A549 (cell line): ENCODE measurements around the gene SPATS2. TPM values are rescaled to one million over a fixed set of nuclear protein-coding genes. Genes with fewer than 3 reads are reported as not detected.

Source experiments
- ATAC-seq, 2 experiments: fragments of 200-7000 bp in 1 of 2; fragments of >200 bp in 1 of 2; cut with Nextera tagmentation in 1 of 2; cut with Tn5 transposase in 1 of 2; 3 replicates each; pipeline versions ENCODE4 v1.8.0 to v1.9.1; 2018 to 2020; ENCODE audit warnings: mild to moderate bottlenecking in 1 of 2, moderate library complexity in 1 of 2
- CTCF ChIA-PET: fragments of 300-600 bp; sonication (Branson Sonifier 250); formaldehyde crosslinking; extraction: SDS; loops from one replicate; lab custom pipeline; 2021; ENCODE audit warnings: antibody characterized with exemption, inconsistent platforms; lab: Yijun Ruan, JAX
- POLR2A ChIA-PET: fragments of 350-600 bp; formaldehyde crosslinking; extraction: SDS; loops from one replicate; lab custom pipeline; 2021; ENCODE audit warnings: antibody characterized with exemption, inconsistent platforms; lab: Yijun Ruan, JAX
- DNase-seq, 2 experiments: peaks; one replicate each; pipeline versions ENCODE4 v3.0.0 to v3.0.0-alpha.2; 2011 to 2016; ENCODE audit warnings: low read depth in 1 of 2, low spot score in 1 of 2
- FAIRE-seq: peaks from 2 replicates; lab custom pipeline; 2011; peaks lifted over from hg19 to GRCh38; lab: Jason Lieb, UNC
- H3K27ac ChIP-seq, 2 experiments: fragments of >200 bp; sonication (Bioruptor Twin); formaldehyde crosslinking; 3 replicates each; pipeline ENCODE4 v1.5.1; 2016 to 2017
- H3K4me1 ChIP-seq: fragments of >200 bp; sonication (Bioruptor Twin); formaldehyde crosslinking; 3 replicates; pipeline ENCODE4 v1.6.1; 2016
- H3K4me2 ChIP-seq: fragments of >200 bp; sonication (Bioruptor Twin); formaldehyde crosslinking; 3 replicates; pipeline ENCODE4 v1.6.1; 2016
- H3K4me3 ChIP-seq: fragments of >200 bp; sonication (Bioruptor Twin); formaldehyde crosslinking; 3 replicates; pipeline ENCODE4 v1.5.1; 2016
- H3K9me3 ChIP-seq: fragments of >200 bp; sonication (Bioruptor Twin); formaldehyde crosslinking; 3 replicates; pipeline ENCODE4 v1.6.1; 2016
- BHLHE40 ChIP-seq: IDR thresholded peaks from 2 replicates; pipeline ENCODE4 v1.6.1; 2012; ENCODE audit warnings: low read depth, low read length, inconsistent platforms
- CBX2 ChIP-seq: fragments of 200-600 bp; sonication (generic); IDR thresholded peaks from 2 replicates; pipeline ENCODE4 v1.6.1; 2016; ENCODE audit warnings: low read depth, mild to moderate bottlenecking, borderline replicate concordance
- CEBPB ChIP-seq, 2 experiments: fragments of >200 bp in 1 of 2; sonication (Bioruptor Twin) in 1 of 2; formaldehyde crosslinking in 1 of 2; IDR thresholded peaks; 2 replicates each; pipeline ENCODE4 v1.6.1; 2012 to 2016
- EHF ChIP-seq: fragments of 250-450 bp; sonication (Bioruptor Pico); IDR thresholded peaks from 2 replicates; pipeline ENCODE4 v1.5.0; 2020; ENCODE audit warnings: mild to moderate bottlenecking
- EHMT2 ChIP-seq: fragments of 200-600 bp; sonication (generic); IDR thresholded peaks from 2 replicates; pipeline ENCODE4 v1.6.1; 2016; ENCODE audit warnings: antibody characterized with exemption, low read depth, mild to moderate bottlenecking, moderate library complexity
- EP300 ChIP-seq, 2 experiments: fragments of >200 bp; sonication (Bioruptor Twin); formaldehyde crosslinking; IDR thresholded peaks; 2 replicates in 1 of 2; 3 replicates in 1 of 2; pipeline ENCODE4 v1.6.1; 2016 to 2017
- FOSB ChIP-seq: fragments of 250-450 bp; sonication (Bioruptor Pico); IDR thresholded peaks from 2 replicates; pipeline ENCODE4 v1.5.0; 2020; ENCODE audit warnings: mild to moderate bottlenecking, moderate library complexity
- FOXS1 ChIP-seq: fragments of 250-450 bp; sonication (Bioruptor Pico); IDR thresholded peaks from 2 replicates; pipeline ENCODE4 v1.5.0; 2020; ENCODE audit warnings: mild to moderate bottlenecking, moderate library complexity
- GATA3 ChIP-seq: IDR thresholded peaks from 2 replicates; pipeline ENCODE4 v1.6.1; 2012; ENCODE audit warnings: borderline replicate concordance
- HOXB5 ChIP-seq: fragments of 250-450 bp; sonication (Bioruptor Pico); IDR thresholded peaks from 2 replicates; pipeline ENCODE4 v1.5.0; 2020; ENCODE audit warnings: mild to moderate bottlenecking, moderate library complexity
- JUN ChIP-seq, 2 experiments: fragments of >200 bp; sonication (Bioruptor Twin); formaldehyde crosslinking; IDR thresholded peaks; 2 replicates in 1 of 2; 3 replicates in 1 of 2; pipeline ENCODE4 v1.6.1; 2016 to 2017
- KDM1A ChIP-seq: fragments of 200-600 bp; sonication (generic); IDR thresholded peaks from 2 replicates; pipeline ENCODE4 v1.6.1; 2016; ENCODE audit warnings: low read depth, mild to moderate bottlenecking
- MAZ ChIP-seq: fragments of 150-350 bp; IDR thresholded peaks from 2 replicates; pipeline ENCODE4 v1.6.1; 2014; ENCODE audit warnings: antibody characterized with exemption, low read depth, low read length, borderline replicate concordance
- MYC ChIP-seq: IDR thresholded peaks from 2 replicates; pipeline ENCODE4 v1.6.1; 2012; ENCODE audit warnings: mild to moderate bottlenecking, inconsistent platforms, low read length, improper control_type of control experiment, borderline replicate concordance
- NPAS2 ChIP-seq: fragments of 250-450 bp; sonication (Bioruptor Pico); IDR thresholded peaks from 2 replicates; pipeline ENCODE4 v1.8.0; 2022; ENCODE audit warnings: mild to moderate bottlenecking, moderate library complexity, borderline replicate concordance
- PHF8 ChIP-seq: fragments of 200-600 bp; sonication (generic); IDR thresholded peaks from 2 replicates; pipeline ENCODE4 v1.6.1; 2016; ENCODE audit warnings: low read depth, mild to moderate bottlenecking, antibody characterized with exemption, moderate library complexity, borderline replicate concordance
- RARB ChIP-seq: fragments of 250-450 bp; sonication (Bioruptor Pico); IDR thresholded peaks from 2 replicates; pipeline ENCODE4 v1.8.0; 2021; ENCODE audit warnings: mild to moderate bottlenecking, moderate library complexity
- RNF2 ChIP-seq: fragments of 200-600 bp; sonication (generic); IDR thresholded peaks from 2 replicates; pipeline ENCODE4 v1.6.1; 2016; ENCODE audit warnings: low read depth, mild to moderate bottlenecking, antibody characterized with exemption, moderate library complexity, borderline replicate concordance
- TFCP2L1 ChIP-seq: fragments of 250-450 bp; sonication (Bioruptor Pico); IDR thresholded peaks from 2 replicates; pipeline ENCODE4 v1.5.0; 2021; ENCODE audit warnings: mild to moderate bottlenecking
- TP53 ChIP-seq: fragments of 250-450 bp; sonication (Bioruptor Pico); IDR thresholded peaks from 2 replicates; pipeline ENCODE4 v1.5.0; 2021; ENCODE audit warnings: mild to moderate bottlenecking, moderate library complexity
- ZSCAN20 ChIP-seq: fragments of 250-450 bp; sonication (Bioruptor Pico); IDR thresholded peaks from 2 replicates; pipeline ENCODE4 v1.8.0; 2022; ENCODE audit warnings: mild to moderate bottlenecking, moderate library complexity
- WGBS: methylation state at CpG from one replicate; pipeline ENCODE4 v1.1.6; 2017; ENCODE audit errors: missing lambda C conversion rate; 5-methylcytosine and 5-hydroxymethylcytosine counted together
- polyA plus RNA-seq, 4 experiments: library from polyadenylated mRNA; depleted of rRNA in 3 of 4; stranded (reverse); fragments of >200 nt; fragmentation: RNase III in 1 of 4; extraction: RNeasy Plus Mini Kit Qiagen cat#74134 plus additional on column Dnase treatment in 1 of 4; gene quantifications; 2 replicates in 3 of 4; 3 replicates in 1 of 4; pipeline ENCODE4 v1.2.3, GENCODE V29; 2011 to 2017
- TF ChIP-seq, protein P1 (sequence below): fragments of 450-650 bp; IDR thresholded peaks from 2 replicates; pipeline ENCODE4 v1.6.1; 2014; ENCODE audit warnings: antibody characterized with exemption
- TF ChIP-seq, protein P2 (sequence below): fragments of >200 bp; sonication (Bioruptor Twin); formaldehyde crosslinking; IDR thresholded peaks from 3 replicates; pipeline ENCODE4 v1.6.1; 2016
- TF ChIP-seq, protein P3 (sequence below): fragments of 150-350 bp; IDR thresholded peaks from 2 replicates; pipeline ENCODE4 v1.6.1; 2014; ENCODE audit warnings: low read depth, mild to moderate bottlenecking, low read length
- TF ChIP-seq, protein P4 (sequence below): IDR thresholded peaks from 2 replicates; pipeline ENCODE4 v1.6.1; 2012
- TF ChIP-seq, protein P5 (sequence below): fragments of >200 bp; sonication (Bioruptor Twin); formaldehyde crosslinking; IDR thresholded peaks from 3 replicates; pipeline ENCODE4 v1.5.1; 2016

SPATS2 gene
- polyA plus RNA-seq, 2 of the 4 experiments (the other 2 are of a cell fraction): 37.7 to 154 TPM

DNA sequence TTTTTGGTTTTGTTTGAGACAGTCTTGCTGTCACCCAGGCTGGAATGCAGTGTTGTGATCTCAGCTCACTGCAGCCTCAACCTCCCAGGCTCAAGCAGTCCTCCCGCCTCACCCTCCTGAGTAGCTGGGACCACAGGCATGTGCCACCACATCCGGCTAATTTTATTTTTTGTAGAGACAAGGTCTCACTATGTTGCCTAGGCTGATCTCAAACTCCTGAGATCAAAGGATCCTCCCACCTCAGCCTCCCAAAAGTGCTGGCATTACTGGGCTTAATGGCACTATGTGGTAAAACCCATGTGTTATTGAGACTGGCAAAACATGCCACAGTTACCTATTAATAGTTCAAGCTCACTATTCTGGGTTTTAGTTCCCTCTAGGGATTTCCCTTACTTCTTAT, 120.3 kb downstream of the SPATS2 start:
- ATAC-seq (no peak), FAIRE-seq (no peak), DNase-seq (no peak)
- no peak overlapping the region for H3K27ac ChIP-seq
- POLR2A ChIA-PET: no interaction called here
- TF ChIP-seq TFCP2L1 (CRISPR knock-in tag): no peak
- TF ChIP-seq RNF2: no peak
- no peak for TF ChIP-seq JUN (IDR thresholded peaks at IDR 0.05)
- TF ChIP-seq, protein P1, sequence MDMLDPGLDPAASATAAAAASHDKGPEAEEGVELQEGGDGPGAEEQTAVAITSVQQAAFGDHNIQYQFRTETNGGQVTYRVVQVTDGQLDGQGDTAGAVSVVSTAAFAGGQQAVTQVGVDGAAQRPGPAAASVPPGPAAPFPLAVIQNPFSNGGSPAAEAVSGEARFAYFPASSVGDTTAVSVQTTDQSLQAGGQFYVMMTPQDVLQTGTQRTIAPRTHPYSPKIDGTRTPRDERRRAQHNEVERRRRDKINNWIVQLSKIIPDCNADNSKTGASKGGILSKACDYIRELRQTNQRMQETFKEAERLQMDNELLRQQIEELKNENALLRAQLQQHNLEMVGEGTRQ: no peak
- TF ChIP-seq EHMT2: no peak
- TF ChIP-seq NPAS2 (CRISPR knock-in tag): no peak
- no peak for TF ChIP-seq FOXS1
- TF ChIP-seq, protein P2, sequence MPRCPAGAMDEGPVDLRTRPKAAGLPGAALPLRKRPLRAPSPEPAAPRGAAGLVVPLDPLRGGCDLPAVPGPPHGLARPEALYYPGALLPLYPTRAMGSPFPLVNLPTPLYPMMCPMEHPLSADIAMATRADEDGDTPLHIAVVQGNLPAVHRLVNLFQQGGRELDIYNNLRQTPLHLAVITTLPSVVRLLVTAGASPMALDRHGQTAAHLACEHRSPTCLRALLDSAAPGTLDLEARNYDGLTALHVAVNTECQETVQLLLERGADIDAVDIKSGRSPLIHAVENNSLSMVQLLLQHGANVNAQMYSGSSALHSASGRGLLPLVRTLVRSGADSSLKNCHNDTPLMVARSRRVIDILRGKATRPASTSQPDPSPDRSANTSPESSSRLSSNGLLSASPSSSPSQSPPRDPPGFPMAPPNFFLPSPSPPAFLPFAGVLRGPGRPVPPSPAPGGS: no peak
- TF ChIP-seq CEBPB (IDR thresholded peaks at IDR 0.05): no peak
- TF ChIP-seq CBX2: no peak
- TF ChIP-seq PHF8: no peak
- no peak for TF ChIP-seq KDM1A
- TF ChIP-seq ZSCAN20 (CRISPR knock-in tag): no peak
- TF ChIP-seq RARB (CRISPR knock-in tag): no peak
- no peak for TF ChIP-seq MYC
- no peak for TF ChIP-seq BHLHE40
- TF ChIP-seq, protein P3, sequence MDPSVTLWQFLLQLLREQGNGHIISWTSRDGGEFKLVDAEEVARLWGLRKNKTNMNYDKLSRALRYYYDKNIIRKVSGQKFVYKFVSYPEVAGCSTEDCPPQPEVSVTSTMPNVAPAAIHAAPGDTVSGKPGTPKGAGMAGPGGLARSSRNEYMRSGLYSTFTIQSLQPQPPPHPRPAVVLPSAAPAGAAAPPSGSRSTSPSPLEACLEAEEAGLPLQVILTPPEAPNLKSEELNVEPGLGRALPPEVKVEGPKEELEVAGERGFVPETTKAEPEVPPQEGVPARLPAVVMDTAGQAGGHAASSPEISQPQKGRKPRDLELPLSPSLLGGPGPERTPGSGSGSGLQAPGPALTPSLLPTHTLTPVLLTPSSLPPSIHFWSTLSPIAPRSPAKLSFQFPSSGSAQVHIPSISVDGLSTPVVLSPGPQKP: no peak
- no peak overlapping the region for H3K4me2 ChIP-seq
- H3K4me3 ChIP-seq: no peak overlapping the region
- peaks cover 40% of the 10 kb centered on the region for H3K4me1 ChIP-seq
- CTCF ChIA-PET: interaction anchor here (0.6 to 1.1 kb wide), 6 partner anchors 19 to 666 kb away, joined by 3 to 4 read pairs (median 3); no protein-coding TSS in a partner anchor
- H3K9me3 ChIP-seq: no peaks in the 10 kb centered on the region
- WGBS: 98% methylated on average over 2 of the region's 2 CpGs

DNA sequence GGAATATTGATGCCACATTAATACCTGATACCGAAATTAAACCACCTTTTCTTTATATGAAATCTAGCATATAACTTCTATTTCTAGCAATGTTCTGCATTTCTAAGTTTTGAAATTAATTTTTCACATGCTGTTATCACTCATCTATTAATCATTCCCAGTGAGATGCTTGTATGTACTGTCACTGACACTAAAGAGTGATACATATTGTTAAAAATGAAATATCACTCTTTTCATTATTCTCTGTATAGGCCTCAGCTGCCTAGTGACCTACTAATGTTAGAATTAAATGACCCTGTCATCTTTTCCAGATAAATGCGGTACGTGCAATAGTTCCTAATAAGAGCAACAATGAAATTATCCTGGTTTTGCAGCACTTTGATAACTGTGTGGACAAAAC, 121.9 kb downstream of the SPATS2 start:
- H3K4me2 ChIP-seq: no peak overlapping the region
- H3K9me3 ChIP-seq: no peaks in the 10 kb centered on the region
- CTCF ChIA-PET: interaction anchor here (2.9 to 3.3 kb wide), 3 partner anchors 16 to 131 kb away, joined by 17 to 20 read pairs (median 18); no protein-coding TSS in a partner anchor
- TF ChIP-seq HOXB5 (CRISPR knock-in tag) (no peak), TP53 (CRISPR knock-in tag) (no peak), MYC (no peak), MAZ (no peak), FOSB (CRISPR knock-in tag) (no peak), EHF (CRISPR knock-in tag) (no peak), CBX2 (no peak), EP300 (IDR thresholded peaks at IDR 0.05) (no peak), GATA3 (no peak)
- TF ChIP-seq, protein P2: no peak
- TF ChIP-seq, protein P4, sequence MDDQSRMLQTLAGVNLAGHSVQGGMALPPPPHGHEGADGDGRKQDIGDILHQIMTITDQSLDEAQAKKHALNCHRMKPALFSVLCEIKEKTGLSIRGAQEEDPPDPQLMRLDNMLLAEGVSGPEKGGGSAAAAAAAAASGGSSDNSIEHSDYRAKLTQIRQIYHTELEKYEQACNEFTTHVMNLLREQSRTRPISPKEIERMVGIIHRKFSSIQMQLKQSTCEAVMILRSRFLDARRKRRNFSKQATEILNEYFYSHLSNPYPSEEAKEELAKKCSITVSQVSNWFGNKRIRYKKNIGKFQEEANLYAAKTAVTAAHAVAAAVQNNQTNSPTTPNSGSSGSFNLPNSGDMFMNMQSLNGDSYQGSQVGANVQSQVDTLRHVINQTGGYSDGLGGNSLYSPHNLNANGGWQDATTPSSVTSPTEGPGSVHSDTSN: no peak
- TF ChIP-seq, protein P5, sequence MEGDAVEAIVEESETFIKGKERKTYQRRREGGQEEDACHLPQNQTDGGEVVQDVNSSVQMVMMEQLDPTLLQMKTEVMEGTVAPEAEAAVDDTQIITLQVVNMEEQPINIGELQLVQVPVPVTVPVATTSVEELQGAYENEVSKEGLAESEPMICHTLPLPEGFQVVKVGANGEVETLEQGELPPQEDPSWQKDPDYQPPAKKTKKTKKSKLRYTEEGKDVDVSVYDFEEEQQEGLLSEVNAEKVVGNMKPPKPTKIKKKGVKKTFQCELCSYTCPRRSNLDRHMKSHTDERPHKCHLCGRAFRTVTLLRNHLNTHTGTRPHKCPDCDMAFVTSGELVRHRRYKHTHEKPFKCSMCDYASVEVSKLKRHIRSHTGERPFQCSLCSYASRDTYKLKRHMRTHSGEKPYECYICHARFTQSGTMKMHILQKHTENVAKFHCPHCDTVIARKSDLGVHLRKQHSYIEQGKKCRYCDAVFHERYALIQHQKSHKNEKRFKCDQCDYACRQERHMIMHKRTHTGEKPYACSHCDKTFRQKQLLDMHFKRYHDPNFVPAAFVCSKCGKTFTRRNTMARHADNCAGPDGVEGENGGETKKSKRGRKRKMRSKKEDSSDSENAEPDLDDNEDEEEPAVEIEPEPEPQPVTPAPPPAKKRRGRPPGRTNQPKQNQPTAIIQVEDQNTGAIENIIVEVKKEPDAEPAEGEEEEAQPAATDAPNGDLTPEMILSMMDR: no peak
- TF ChIP-seq, all 56 proteins: peak for 0
- no peak for FAIRE-seq
- H3K4me3 ChIP-seq: no peak overlapping the region
- H3K4me1 ChIP-seq: peaks cover 26% of the 10 kb centered on the region
- POLR2A ChIA-PET: interaction anchor here (1.4 kb wide), 1 partner anchor 122 kb away, joined by 5 read pairs; the partner anchor contains the start of gene SPATS2
- ATAC-seq: no peak
- no peak overlapping the region for H3K27ac ChIP-seq
- DNase-seq: no peak
- WGBS: 91% methylated on average over 3 of the region's 3 CpGs
